Smooth muscle cell (in vitro differentiated cells): ENCODE measurements around the gene SHE. TPM values are rescaled to one million over a fixed set of nuclear protein-coding genes. Genes with fewer than 3 reads are reported as not detected.

Experiments
- DNase-seq: peaks from one replicate; lab custom pipeline; 2025; ENCODE audit not compliant: unreplicated experiment; lab: John Stamatoyannopoulos, UW
- H2AFZ ChIP-seq: fragments of 200-600 bp; sonication (generic); 2 replicates; pipeline ENCODE4 v1.6.0; 2016; ENCODE audit warnings: antibody characterized with exemption, low read depth, mild to moderate bottlenecking
- H3F3A ChIP-seq: fragments of 200-600 bp; sonication (generic); 2 replicates; pipeline ENCODE4 v1.6.0; 2017; ENCODE audit warnings: antibody characterized with exemption, low read depth
- H3K27ac ChIP-seq: fragments of 200-600 bp; sonication (generic); 2 replicates; pipeline ENCODE4 v1.5.1; 2016; ENCODE audit warnings: low read depth, mild to moderate bottlenecking
- H3K27me3 ChIP-seq: fragments of 200-600 bp; sonication (generic); 2 replicates; pipeline ENCODE4 v1.6.1; 2016; ENCODE audit warnings: low read depth, mild to moderate bottlenecking
- H3K36me3 ChIP-seq: fragments of 200-600 bp; sonication (generic); 2 replicates; pipeline ENCODE4 v1.5.1; 2016; ENCODE audit warnings: low read depth
- H3K4me1 ChIP-seq: fragments of 200-600 bp; sonication (generic); 2 replicates; pipeline ENCODE4 v1.5.1; 2016; ENCODE audit warnings: low read depth
- H3K4me2 ChIP-seq: fragments of 200-600 bp; sonication (generic); 2 replicates; pipeline ENCODE4 v1.6.0; 2016; ENCODE audit warnings: mild to moderate bottlenecking
- H3K4me3 ChIP-seq: fragments of 200-600 bp; sonication (generic); 2 replicates; pipeline ENCODE4 v1.5.1; 2016; ENCODE audit warnings: mild to moderate bottlenecking
- H3K79me2 ChIP-seq: fragments of 200-600 bp; sonication (generic); 2 replicates; pipeline ENCODE4 v1.6.0; 2016; ENCODE audit warnings: low read depth, mild to moderate bottlenecking
- H3K9ac ChIP-seq: fragments of 200-600 bp; sonication (generic); 2 replicates; pipeline ENCODE4 v1.6.0; 2016; ENCODE audit warnings: low read depth
- H3K9me3 ChIP-seq: fragments of 200-600 bp; sonication (generic); replicated peaks from 2 replicates; pipeline ENCODE4 v1.5.1; 2016; ENCODE audit warnings: low read depth
- H4K20me1 ChIP-seq: fragments of 200-600 bp; sonication (generic); 2 replicates; pipeline ENCODE4 v1.6.0; 2016; ENCODE audit warnings: low read depth
- CTCF ChIP-seq: fragments of 200-600 bp; sonication (generic); IDR thresholded peaks from 2 replicates; pipeline ENCODE4 v1.5.1; 2017; ENCODE audit warnings: borderline replicate concordance, mild to moderate bottlenecking, antibody characterized with exemption; ENCODE audit not compliant: insufficient read depth, poor library complexity, severe bottlenecking
- WGBS: methylation state at CpG from one replicate; pipeline ENCODE4 v1.1.7; 2016; ENCODE audit warnings: low lambda C conversion rate; 5-methylcytosine and 5-hydroxymethylcytosine counted together
- polyA plus RNA-seq: library from polyadenylated mRNA; unstranded; fragments of >200 nt; fragmentation: Nextera tagmentation; extraction: Ambion mirVana; gene quantifications from 2 replicates; pipeline ENCODE4 v1.2.1, GENCODE V29; 2016
- total RNA-seq: library from RNA; depleted of rRNA; stranded (reverse); fragments of >200 nt; gene quantifications from 2 replicates; pipeline ENCODE4 v1.2.3, GENCODE V29; 2014

Gene SHE
- total and polyA plus RNA-seq, 2 experiments from 2014 or later = 0.39 to 0.45 TPM

GRCh38 chr1:154433161-154433764 is 68.9 kb downstream of the SHE start:
- H3K36me3 ChIP-seq = no peaks in the 10 kb centered on the region
- no peaks in the 10 kb centered on the region for H3K79me2 ChIP-seq
- no peak for TF ChIP-seq CTCF
- H3K4me3 ChIP-seq = no peak overlapping the region
- 57% methylated on average over 9 of the region's 9 CpGs for WGBS
- H4K20me1 ChIP-seq = no peaks in the 10 kb centered on the region
- H3K27ac ChIP-seq = peak overlapping the region; percentile 84
- no peak overlapping the region for H2AFZ ChIP-seq
- H3F3A ChIP-seq = peaks cover 14% of the 10 kb centered on the region
- H3K27me3 ChIP-seq = no peaks in the 10 kb centered on the region
- peak overlapping the region; percentile 42 for H3K9ac ChIP-seq
- no peak overlapping the region for H3K4me2 ChIP-seq
- H3K9me3 ChIP-seq = no peaks in the 10 kb centered on the region
- H3K4me1 ChIP-seq = peaks cover 8% of the 10 kb centered on the region
- DNase-seq = no peak

DNA sequence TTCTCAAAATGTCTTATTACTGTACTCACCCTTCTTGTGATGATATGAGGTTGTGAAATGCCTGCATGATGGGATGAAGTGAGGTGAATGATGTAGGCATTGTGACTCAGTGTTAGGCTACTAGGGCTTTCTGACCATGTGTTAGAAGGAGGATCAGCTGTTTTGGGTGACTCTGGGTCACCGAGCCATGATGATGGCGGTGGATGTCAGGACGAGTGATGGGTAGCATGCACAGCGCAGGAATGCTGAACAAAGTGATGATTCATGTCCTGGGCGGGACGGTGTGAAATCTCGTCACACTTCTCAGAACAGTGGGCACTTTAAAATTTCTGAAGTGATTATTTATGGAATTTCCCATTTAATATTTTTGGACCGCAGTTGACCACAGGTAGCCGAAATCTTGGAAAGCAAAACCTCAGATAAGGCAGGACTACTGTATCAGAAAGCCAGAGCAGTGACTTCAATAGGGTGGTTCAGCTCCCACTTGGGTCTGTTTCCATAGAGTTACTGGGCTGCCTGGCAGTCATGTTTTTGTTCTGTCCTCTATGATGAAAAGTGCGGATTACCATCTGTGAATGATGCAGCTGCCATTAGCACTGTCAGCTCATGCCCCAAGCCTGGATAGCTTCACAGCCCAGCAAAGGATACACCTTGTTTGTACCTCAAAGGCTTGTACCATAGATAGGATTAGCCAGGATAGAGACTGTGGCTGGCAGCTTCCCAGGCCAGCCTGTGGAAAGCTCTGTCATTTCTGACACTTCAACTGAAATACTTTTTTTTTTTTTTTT is 70.4 kb downstream of the SHE start:
- H3F3A ChIP-seq = peaks cover 11% of the 10 kb centered on the region
- TF ChIP-seq CTCF = no peak
- H3K9ac ChIP-seq = peak overlapping the region; percentile 26
- H3K4me3 ChIP-seq = no peak overlapping the region
- H3K79me2 ChIP-seq = no peaks in the 10 kb centered on the region
- no peak overlapping the region for H2AFZ ChIP-seq
- peaks cover 8% of the 10 kb centered on the region for H3K4me1 ChIP-seq
- H4K20me1 ChIP-seq = no peaks in the 10 kb centered on the region
- peak overlapping the region; percentile 84 for H3K27ac ChIP-seq
- no peaks in the 10 kb centered on the region for H3K27me3 ChIP-seq
- H3K4me2 ChIP-seq = no peak overlapping the region
- H3K9me3 ChIP-seq = no peaks in the 10 kb centered on the region
- no peaks in the 10 kb centered on the region for H3K36me3 ChIP-seq
- DNase-seq = no peak
- WGBS = 9% methylated on average over 10 of the region's 10 CpGs

DNA sequence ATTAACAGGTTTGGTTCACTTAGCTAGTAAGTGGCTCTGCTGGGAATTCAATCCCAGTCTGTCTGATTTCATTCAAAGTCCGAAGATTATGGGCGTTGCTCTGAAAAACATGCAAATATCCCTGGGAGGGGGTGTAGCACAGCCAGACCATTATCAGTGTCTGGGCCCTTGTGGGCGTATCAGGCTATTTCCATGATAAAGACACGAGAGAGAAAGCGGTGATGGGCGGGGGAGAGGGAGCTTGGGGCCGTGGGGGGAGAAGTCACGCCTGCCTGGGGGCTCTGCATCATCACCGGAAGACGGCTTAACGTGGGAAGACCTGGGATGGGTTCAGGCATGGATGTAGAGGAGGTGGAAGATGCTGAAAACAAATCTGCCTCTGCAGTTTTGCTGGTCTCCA is 71.3 kb downstream of the SHE start:
- Histone ChIP-seq H3K9me3 (no peaks in the 10 kb centered on the region), H3K4me3 (no peak overlapping the region), H3K27ac (peak overlapping the region; percentile 84), H2AFZ (no peak overlapping the region), H3K4me2 (peak overlapping the region; percentile 53), H3K9ac (peak overlapping the region; percentile 27), H3K27me3 (no peaks in the 10 kb centered on the region), H3F3A (peaks cover 11% of the 10 kb centered on the region), H3K4me1 (peaks cover 8% of the 10 kb centered on the region), H4K20me1 (no peaks in the 10 kb centered on the region), H3K36me3 (no peaks in the 10 kb centered on the region), H3K79me2 (no peaks in the 10 kb centered on the region)
- TF ChIP-seq CTCF = no peak
- WGBS = 8% methylated on average over 11 of the region's 11 CpGs
- DNase-seq = no peak
